Fibroblast of the conjunctiva (primary cell): ENCODE results near the gene GEMIN4.
"Not testable (repeated sequence)": the region's sequence is repeated elsewhere in the genome, so short reads cannot be mapped to it uniquely, and the experiment has no call there.

Experiments
- DNase-seq: peaks from one replicate; pipeline ENCODE4 v3.0.0-alpha.2; 2010; ENCODE audit warnings: low read depth

GEMIN4 gene

DNA sequence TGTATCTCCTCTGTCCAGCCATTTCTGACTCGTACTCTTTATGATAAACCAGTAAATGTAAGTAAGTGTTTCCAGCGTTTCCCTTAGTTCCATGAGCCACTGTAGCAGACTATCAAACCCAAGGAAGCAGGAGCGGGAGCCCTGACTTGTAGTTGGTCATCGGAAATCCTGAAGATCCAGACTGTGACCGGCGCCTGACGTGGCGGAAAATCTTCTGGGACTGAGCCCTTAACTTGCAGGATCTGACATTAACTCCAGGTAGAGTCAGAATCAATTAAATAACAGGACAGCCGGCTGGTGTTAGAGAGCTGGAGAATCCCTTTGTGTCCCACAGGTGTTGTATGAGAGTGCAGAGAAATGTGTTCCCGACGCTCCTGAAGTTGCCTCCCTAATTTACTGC lies 26.0 kb upstream of the GEMIN4 start:
- no peak for DNase-seq

DNA sequence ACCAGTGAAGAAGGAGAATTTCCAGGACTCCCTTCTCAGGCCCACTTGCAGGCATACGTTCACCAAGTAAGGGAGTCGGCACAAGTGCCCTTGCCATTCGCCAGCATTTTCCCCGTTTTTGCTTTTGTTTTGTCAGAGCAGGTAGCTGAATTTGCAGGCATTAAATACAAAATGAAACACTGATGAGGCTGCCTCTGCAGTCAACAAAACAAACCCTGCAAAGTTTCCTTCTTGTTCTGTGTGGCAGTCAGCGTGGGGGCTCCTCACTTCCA lies 22.2 kb upstream of the GEMIN4 start:
- DNase-seq = no peak

DNA sequence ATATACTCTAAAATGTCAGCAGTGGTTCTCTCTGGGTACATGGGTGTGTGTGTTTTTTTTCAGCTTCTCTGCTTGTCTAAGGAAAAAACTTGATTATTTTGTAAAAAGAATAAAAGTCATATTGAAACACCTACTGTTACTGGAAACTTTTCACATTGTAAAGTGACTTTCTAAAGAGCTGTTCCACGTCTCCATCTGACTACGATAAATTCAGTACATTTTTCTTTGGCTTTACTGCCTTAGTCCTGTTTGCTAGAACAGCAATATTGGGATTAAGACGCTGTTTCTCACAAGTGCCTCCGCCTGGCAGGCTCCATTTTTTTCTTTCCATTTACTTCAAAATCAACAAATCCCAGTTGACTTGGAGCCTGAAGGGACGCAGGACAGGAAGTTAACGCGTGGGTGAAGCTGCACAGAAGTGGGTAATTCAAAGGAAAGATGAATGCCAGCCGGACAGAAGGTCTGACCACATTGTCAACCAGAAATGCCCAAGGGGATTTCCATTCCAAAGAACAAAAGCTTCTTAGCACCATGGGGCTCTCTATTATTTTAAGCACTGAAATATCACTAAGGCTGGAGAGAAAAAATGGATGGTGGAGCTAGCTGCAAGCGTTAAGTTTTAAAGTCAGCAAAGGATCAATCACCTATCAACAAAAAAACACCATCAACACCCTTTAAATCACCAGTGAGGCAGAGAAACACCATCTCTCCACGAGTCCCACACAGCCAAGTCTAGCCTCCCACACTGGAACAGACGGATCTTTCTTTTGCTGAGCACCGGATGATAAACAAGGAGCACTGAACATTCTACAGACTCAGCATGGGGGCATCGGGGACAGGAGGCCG lies 21.6 kb upstream of the GEMIN4 start:
- no peak for DNase-seq

DNA sequence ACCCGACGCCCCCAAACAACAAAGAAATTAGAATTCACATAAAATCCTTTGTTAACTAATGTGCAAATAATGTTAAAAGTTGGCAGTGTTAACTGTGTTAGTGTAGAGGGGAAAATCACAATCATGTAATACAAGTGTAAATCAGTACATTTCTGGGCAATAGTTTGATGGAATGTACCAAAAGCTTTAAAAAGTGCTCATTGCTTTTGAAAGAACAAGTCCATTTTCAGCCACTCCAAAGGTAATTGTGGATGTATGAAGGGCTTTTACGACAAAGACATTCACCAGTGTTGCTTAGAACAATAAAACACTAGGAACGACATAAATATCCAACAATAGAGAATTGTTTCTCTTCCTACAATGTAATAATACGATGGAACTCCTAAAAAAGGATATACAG lies 21.0 kb upstream of the GEMIN4 start:
- no peak for DNase-seq

DNA sequence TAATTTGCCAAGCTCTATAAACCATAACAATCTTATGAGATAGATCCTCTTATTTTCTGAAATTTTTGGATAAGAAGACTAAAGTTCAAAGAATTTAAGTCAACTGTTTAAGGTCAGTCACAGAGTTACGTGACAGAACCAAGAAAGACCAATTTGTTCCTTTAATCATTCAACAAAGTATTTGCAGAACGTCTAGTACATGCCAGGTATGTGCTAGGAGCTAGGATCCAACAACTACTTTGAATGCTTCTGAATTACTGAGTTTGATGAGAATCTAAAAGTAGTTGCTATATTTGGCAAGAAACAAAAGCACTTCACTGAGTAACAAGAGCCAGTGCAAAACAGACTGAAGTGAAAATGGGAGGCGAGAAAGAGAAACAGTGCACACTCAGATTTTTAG lies 15.0 kb upstream of the GEMIN4 start:
- no peak for DNase-seq

DNA sequence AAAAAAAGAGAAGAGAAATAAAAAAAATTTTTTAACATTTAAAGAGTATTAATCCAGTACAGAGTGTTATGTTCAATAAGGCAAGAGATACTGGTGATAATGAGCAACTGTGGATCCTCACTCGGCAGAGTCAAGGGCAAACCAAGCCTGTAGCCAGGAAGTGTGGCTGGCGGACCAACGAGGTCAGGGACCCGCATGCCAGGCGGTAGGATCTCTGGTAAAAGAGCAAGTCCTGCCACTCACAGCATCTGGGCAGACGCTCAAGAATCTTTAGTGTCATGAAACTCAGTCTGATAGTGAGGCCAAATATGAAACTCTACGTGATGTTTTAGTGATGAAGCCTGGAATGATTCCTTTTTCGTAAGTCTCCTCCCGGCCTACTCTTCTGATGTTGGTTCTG lies 8.3 kb upstream of the GEMIN4 start:
- DNase-seq = no peak

DNA sequence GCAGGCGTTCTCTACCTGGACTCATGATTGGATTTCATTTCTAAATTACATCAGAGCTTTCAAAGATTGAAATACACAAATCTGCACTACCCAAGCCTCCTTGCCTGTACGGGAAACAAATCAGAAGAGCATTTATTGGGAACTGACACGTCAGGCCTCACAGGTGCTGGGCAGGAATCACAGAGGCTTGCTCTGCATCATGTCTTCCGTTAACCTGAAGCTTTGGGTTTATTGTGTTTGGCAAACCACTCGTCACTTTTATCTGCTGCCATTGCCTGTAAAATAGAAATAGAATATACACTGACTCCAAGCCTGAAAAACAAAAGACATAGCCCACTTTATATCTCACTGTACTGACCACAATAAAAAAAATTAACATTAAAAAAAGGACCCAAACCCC lies 7.9 kb upstream of the GEMIN4 start:
- DNase-seq = no peak

DNA sequence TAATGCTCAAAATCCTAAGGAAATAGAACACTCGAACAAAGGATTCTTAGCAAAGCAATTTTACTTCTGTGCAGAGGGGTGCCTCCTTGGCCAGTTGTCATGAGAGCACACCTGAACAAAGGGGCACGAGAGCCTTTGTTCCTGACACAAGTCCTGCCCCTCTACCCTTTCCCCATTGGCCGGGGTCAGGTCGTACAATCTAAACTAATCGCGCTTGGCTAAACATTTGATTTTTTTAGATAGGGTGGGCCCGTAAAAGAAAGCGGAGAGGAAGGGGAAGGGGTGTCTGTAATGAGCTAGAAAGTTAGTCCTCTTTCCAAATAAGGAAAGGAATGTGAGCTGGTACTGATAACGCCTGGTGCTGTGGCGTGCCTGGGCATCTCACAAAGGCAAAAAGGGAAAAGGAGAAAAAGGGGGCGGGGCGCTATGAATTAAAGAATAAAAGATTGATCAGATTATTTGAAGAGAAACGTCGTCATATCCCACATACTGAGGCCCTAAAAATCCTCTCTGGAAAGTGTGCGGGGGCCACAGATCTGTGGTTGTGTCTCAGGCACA lies 4.0 kb upstream of the GEMIN4 start:
- not testable (repeated sequence) for DNase-seq

DNA sequence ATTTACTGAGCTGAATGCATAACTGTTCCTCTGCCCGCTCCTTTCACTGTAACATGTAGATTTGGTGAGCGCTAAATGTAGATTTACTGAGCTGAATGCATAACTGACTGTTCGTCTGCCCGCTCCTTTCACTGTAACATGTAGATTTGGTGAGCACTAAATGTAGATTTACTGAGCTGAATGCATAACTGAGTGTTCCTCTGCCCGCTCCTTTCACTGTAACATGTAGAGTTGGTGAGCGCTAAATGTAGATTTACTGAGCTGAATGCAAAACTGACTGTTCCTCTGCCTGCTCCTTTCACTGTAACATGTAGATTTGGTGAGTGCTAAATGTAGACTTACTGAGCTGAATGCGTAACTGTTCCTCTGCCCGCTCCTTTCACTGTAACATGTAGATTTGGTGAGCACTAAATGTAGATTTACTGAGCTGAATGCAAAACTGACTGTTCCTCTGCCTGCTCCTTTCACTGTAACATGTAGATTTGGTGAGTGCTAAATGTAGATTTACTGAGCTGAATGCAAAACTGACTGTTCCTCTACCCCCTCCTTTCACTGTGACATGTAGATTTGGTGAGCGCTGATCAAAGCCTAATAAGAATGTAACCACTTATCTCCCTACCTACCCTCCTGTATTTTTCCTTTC lies 3.4 kb upstream of the GEMIN4 start:
- DNase-seq = not testable (repeated sequence)

DNA sequence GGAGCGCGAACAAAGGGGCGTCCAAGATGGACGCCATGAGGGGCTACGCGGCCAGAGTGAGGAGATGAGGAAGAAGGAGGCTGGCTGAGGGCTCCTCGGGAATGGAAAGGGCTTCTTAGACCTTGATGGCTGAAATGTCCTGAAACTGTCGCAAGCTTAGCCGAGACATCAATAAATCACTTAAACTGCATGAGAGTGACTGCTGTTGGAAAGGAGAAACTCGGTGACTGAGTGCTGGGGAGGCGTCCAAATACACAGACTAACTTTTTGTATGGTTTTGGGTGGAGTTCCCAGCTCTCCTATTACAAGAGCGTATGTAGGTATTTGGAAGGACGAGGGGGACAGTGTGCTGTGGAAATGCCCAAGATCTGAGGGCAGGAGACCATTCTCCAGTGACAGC lies 1.4 kb upstream of the GEMIN4 start:
- no peak for DNase-seq

DNA sequence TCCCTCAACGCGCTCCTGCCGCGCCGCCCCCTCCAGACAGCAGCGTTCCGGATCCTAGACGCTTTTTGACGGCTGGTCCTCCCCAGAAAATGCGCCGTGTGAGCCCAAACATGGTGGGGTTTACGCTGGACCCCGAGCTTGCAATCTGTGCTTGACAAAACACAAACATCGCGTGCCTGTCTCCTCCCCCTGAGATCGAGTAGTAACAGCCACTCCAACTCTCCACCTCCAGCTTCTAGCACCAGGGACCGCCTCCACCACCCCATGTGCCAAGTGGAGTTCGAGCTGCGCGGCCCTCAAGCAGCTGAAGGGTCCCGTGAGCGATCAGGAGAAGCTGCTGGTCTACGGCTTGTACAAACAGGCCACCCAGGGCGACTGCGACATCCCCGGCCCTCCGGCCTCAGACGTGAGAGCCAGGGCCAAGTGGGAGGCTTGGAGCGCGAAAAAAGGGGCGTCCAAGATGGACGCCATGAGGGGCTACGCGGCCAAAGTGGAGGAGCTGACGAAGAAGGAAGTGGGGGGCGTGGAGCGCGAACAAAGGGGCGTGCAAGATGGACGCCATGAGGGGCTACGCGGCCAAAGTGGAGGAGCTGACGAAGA lies 656 bp upstream of the GEMIN4 start:
- DNase-seq = peak; percentile 46

DNA sequence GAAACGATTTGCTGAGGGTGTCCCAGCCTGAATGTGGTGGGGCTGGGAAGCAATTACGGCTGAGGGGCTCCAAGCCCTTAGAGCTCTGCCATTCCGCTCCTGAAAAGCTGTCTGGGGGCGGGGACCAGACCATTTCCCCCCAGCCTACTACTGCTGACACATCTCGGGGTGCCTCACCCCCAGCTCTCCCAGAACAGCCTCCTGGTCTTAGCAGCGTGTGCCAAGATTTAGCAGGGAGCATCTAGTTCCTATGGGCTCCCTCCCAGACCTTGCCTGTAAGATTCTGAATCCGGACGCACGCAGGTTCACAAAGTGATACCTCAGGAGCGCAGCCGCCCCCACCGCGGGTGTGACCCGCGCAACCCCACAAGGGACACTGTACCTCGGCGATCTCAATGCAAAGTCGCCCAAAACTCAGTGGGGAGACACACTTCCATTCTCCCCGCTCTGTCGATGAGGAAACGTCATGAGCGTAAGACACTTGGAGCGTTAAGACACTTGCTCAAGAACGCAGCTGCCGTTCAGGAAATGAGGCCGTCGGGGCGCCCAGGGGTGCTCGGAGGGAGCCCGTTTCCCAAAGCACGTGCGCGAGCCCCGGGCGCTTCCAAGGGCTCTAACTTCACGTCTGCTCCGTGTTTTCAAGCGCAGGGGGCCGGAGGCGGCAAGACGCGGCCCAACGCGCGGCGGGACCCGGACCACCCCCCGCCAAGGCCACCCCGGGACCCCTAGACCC lies 629 bp downstream of the GEMIN4 start:
- DNase-seq = no peak

DNA sequence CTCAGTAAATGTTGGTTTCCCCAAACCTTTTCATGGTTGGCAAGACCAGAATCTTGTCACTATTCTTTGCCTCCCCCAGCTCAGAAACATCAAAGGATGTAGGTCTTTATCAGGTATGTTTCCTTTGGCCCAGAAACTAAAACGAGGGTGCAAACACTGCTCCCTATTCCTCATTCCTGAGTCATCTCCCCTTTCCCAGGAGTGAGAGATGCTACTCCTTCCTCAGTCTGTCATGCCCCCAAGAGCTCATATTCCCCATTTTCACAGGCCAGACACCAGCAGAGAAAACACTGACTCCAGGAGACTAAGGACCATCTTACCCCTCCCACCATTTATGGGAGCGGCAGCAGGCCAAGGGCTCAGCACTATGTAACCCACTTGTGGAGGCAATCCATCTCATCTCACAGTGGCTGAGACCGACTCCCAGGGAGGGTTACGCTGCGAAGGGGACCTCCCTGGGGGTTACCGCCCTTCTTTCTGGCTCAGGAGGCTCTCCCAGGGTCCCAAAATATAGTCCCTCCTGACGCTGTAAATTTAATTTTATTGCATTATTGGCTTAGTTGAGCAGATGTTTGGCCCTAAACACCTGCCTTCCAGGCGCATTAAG lies 1.5 kb downstream of the GEMIN4 start:
- DNase-seq = no peak

DNA sequence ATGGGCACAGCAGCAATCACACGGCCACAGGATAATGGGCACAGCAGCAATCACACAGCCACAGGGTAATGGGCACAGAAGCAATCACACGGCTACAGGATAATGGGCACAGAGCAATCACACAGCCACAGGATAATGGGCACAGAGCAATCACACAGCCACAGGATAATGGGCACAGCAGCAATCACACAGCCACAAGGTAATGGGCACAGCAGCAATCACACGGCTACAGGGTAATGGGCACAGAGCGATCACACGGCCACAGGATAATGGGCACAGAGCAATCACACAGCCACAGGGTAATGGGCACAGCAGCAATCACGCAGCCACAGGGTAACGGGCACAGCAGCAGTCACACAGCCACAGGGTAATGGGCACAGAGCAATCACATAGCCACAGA lies 2.7 kb downstream of the GEMIN4 start:
- DNase-seq = not testable (repeated sequence)

DNA sequence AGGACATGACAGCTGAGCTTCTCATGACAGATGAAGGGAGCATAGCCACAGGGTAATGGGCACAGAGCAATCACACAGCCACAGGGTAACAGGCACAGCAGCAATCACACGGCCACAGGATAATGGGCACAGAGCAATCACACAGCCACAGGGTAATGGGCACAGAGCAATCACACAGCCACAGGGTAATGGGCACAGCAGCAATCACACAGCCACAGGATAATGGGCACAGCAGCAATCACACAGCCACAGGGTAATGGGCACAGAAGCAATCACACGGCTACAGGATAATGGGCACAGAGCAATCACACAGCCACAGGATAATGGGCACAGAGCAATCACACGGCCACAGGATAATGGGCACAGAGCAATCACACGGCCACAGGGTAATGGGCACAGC lies 3.5 kb downstream of the GEMIN4 start:
- DNase-seq = not testable (repeated sequence)

DNA sequence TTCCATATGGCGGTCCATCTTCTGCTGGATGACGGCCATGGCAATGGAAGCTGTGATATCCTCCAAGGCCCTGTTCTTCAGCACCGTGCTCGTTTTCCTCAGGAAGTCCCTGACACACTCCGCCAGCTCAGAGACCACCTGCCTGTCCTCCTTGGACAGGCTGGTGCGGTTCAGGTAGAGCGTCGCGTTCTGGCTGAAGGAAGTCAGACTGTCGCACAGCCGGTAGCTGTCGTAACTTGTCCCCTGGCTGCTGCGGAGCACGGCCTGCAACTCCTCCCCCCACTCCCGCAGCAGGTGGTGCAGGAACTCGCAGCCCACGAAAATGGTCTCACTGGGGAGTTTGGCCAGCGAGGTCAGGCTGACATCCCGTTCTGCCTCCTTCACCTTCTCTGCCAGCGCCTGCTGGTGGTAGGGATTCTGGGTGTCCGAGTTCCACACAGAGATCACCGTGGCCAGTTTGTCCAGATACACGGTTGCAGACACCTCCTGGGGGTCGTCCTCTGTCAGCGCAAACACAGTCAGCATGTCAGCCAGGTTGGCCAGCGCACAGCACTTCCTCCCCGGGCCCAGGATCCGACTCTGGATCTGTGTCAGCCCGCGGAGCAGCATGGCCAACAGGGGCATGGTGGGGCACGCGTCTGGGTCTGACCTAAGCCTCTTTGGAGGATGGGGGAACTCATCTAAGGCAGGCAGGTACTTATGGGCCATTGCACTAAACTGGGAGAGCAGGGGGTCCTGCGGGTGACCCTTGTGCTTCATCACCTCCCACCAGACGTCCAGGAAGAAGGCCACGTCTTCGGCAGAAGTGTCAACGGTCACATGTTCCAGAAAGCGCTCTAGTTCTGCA lies 5.1 kb downstream of the GEMIN4 start:
- no peak for DNase-seq

DNA sequence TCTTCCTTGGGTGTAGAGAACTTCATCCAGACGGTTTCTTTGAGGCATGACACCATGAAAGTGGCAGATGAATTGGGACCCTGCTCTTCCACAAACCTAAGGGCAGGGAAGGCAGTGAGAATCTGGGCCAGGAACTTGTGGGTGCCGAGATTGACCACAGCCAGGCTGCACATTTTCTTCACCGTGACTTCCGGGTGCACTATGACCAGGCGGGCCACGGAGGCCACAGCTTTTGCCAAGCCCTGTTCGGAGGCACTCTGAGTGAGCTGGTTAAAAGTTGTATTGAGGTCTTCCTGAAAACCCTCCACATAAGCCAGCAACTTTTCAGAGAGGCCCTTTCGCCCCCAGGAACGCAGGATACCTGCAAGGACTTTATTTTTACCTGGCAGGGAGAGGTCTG lies 5.9 kb downstream of the GEMIN4 start:
- DNase-seq = no peak

DNA sequence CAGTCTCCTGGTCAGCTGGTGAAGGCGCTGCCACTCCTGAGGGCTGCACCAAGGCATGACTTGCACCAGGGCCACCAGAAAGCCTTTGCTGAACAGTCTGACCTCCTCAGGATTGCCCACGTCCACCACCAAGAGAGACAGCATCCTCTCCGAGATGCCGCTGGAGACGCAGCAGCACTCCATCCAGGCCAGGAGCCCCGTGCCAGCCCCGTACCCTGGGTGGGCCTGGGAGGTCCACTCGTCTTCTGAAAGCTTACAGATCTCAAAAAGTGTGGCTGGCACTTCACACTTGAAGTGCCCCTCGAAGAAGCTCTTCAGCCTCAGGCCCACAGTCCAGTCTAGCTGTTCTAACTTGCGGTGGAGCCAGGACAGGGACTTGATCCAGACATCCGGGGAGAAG lies 6.7 kb downstream of the GEMIN4 start:
- no peak for DNase-seq

DNA sequence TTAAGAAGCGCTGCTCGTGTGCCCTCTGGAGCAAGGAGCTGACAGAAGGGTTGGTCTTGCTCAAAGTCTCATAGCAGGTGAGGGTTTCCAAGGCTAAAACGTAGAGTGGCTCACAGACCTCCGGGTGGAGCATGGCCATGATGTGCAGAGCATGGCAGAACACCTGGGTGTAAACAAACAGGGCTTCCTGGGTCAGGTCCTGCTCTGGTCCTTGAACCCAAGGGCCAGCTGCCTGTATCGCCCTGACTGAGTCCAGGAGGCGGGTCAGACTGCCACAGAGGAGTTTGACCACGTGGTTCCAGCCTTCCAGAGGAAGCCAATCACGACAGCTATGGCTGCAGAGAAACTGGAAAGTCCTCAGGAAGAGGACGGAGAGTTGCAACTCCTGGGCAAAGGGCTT lies 7.1 kb downstream of the GEMIN4 start:
- DNase-seq = no peak

DNA sequence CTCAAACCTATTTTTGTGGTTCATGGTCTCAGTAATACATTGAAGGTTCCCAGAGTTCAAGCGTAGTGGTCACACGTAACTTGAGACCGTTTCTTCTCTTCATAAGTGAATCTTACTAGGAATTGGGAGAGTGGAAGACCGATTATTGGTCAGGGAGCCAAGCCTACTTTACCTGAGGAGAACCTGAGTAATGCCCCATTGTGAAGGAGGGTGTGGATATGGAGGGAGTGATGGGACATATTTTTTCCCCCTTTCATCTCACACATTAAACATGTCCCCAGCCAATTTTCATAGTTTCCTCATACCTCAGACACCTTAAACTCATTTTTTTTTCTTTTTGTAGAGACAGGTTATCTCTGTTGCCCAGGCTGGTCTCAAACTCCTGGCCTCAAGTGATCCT lies 8.9 kb downstream of the GEMIN4 start:
- no peak for DNase-seq

DNA sequence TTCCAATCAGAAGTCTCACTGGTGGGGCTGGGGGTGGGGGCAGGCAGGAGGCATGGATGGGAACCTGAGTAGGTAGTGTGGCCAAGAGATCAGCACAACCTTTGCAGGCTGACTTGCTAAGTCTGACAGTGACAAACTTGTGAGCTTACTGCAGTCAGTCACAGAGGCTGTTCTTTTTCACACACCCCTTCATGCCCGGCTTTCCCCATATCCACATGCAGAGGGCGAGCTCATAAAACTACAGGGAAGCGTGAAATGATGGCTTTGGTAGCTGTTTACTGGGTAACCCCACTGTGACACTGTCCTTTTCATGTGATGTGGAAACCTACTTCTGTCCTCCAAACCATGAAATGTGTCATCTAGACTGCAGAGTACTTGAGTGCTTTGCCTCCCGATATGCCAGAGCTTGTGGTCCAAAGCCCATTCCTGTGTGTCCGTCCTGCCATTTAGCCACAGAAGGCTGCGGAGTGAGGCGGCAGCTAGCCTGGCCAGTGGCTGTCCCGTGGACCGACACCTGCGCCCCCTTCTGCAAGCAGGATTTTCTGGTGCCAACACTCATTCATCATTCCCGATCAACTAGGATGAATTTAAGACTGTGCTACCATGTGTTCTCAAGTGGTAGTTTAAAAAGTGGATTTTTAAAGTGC lies 9.8 kb downstream of the GEMIN4 start:
- DNase-seq = no peak
